ENCODE data around the gene MORF4L1. TPM values are rescaled to one million over a fixed set of nuclear protein-coding genes. Genes with fewer than 3 reads are reported as not detected.
"Not testable (repeated sequence)": the region's sequence is repeated elsewhere in the genome, so short reads cannot be mapped to it uniquely, and the experiment has no call there.

MORF4L1 gene
- total RNA-seq, 2 experiments from 2014 or later, result 278 to 280 TPM

DNA sequence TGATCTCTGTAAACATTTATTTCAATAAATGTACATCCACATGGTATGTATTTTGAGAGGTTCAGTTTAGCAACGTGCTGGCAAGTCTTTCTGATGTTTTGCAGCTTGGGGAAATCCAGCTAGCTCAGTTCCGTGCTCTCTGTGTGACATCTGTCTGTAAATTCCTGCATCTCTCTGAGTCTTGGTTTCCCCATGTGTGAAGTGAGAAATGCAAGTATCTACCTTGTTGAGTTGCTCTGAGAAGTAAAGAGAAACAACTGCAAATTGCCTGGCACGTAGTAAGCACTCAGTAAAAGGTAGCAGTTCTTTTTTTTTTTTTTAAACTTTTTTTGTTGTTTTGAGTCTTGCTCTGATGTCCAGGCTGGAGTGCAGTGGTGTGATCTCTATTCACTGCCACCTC is 30.2 kb upstream of the MORF4L1 start:
- CTCF ChIA-PET, result interaction anchor here (0.6 kb wide), 2 partner anchors 30 to 133 kb away, joined by 3 read pairs; partner anchors contain the start of gene MORF4L1

DNA sequence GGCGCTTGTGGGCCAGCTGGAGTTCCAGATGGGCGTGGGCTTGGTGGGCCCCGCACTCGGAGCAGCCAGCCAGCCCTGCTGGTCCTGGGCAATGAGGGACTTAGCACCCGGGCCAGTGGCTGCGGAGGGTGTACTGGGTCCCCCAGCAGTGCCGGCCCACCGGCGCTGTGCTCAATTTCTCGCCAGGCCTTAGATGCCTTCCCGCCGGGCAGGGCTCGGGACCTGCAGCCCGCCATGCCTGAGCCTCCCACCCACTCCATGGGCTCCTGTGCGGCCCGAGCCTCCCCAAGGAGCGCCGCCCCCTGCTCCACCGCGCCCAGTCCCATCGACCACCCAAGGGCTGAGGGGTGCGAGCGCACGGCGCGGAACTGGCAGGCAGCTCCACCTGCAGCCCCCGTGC is 25.8 kb upstream of the MORF4L1 start:
- H3K9me3 Mint-ChIP-seq; H3K4me3 Mint-ChIP-seq; H3K4me1 Mint-ChIP-seq; H3K36me3 Mint-ChIP-seq (ENCODE audit: low read depth); CTCF ChIA-PET; DNase-seq; H3K27ac Mint-ChIP-seq; H3K27me3 Mint-ChIP-seq: not testable (repeated sequence)
- POLR2A ChIA-PET, result interaction anchor here (1.2 kb wide), 1 partner anchor 25 kb away, joined by 3 read pairs; the partner anchor contains the start of gene MORF4L1

More for the DNA sequence above, 30.2 kb upstream of the MORF4L1 start:
- DNase-seq, result no peak
- Mint-ChIP-seq H3K27ac (no peak overlapping the region), H3K4me3 (no peak overlapping the region), H3K9me3 (no peaks in the 10 kb centered on the region), H3K4me1 (no peaks in the 10 kb centered on the region), H3K36me3 (ENCODE audit: low read depth) (no peaks in the 10 kb centered on the region), H3K27me3 (peaks cover 6% of the 10 kb centered on the region)
- POLR2A ChIA-PET, result no interaction called here

DNA sequence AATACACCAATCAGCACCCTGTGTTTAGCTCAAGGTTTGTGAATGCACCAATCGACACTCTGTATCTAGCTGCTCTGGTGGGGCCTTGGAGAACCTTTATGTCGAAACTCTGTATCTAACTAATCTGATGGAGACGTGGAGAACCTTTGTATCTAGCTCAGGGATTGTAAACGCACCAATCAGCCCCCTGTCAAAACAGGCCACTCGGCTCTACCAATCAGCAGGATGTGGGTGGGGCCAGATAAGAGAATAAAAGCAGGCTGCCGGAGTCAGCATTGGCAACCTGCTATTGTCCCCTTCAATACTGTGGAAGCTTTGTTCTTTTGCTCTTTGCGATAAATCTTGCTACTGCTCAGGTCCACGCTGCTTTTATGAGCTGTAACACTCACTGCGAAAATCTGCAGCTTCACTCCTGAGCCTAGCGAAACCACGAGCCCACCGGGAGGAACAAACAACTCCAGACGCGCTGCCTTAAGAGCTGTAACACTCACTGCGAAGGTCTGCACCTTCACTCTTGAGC is 25.2 kb upstream of the MORF4L1 start:
- CTCF ChIA-PET; H3K36me3 Mint-ChIP-seq (ENCODE audit: low read depth); H3K27ac Mint-ChIP-seq; H3K27me3 Mint-ChIP-seq; H3K4me3 Mint-ChIP-seq; H3K9me3 Mint-ChIP-seq; DNase-seq; H3K4me1 Mint-ChIP-seq: not testable (repeated sequence)
- POLR2A ChIA-PET, result interaction anchor here (1.2 kb wide), 1 partner anchor 25 kb away, joined by 3 read pairs; the partner anchor contains the start of gene MORF4L1

DNA sequence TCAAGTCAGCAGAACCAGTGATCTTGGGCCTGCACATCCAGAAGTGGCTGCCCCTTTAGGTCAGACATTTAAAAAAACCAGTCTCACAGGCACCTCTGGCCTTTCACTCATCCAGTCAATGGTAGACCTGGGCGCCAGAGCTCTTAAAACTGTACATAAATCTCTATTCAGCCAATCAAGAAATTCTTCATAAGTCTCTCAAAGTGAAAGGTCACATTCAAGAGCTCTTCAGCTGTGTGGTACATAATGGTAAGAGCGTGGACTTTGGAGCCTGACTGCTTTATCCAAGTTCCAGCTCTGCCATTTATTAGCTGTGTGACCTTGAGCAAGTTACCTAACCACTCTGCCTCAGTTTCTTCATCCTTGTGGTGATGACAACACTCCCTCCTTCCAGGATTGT is 22.3 kb upstream of the MORF4L1 start:
- ChIA-PET POLR2A (interaction anchor here (1.1 kb wide), 1 partner anchor 23 kb away, joined by 3 read pairs; no protein-coding TSS in a partner anchor), CTCF (no interaction called here)
- H3K36me3 Mint-ChIP-seq (ENCODE audit: low read depth), result peaks cover 2% of the 10 kb centered on the region
- H3K27me3 Mint-ChIP-seq, result peaks cover 1% of the 10 kb centered on the region
- no peak overlapping the region for H3K4me3 Mint-ChIP-seq
- no peaks in the 10 kb centered on the region for H3K4me1 Mint-ChIP-seq
- H3K9me3 Mint-ChIP-seq, result no peaks in the 10 kb centered on the region
- H3K27ac Mint-ChIP-seq, result no peak overlapping the region
- DNase-seq, result no peak

DNA sequence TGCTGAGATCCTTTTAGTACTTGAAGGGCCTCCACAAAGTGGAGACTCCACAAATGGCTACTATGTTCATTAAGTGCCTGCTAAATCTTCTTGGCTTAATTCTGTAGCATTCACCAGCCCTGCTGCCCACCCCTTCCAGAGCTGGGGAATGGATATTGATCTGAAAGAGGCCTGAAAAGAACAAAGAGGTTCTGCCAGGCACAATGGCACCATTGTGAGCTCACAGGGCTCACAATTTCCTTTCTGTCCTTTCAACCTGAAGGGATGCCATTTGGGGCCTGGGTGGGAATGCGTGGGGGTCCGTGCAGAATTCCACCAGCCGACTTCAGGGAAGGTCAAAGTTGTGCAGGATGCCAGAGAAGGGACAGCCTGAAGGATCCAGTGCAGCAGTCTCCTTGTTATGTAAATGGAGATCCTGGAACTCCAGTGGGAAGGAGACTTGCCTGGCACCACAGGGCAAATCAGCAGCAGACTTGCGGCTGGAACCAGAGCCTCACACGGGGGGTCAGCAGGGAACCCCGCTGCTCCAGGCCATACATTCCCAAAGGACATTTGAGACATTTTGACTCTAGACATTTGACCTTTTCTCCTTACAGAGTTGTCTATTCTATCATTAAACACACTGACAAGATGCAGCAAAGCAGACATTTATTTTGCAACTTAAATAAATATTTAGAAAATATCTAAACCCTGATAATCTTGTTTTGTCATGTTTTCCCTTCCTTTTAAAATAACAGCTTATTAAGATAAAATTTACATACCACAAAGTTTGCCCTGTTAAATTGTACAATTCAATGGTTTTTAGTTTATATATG is 21.5 kb upstream of the MORF4L1 start:
- DNase-seq, result no peak
- peaks cover 1% of the 10 kb centered on the region for H3K27me3 Mint-ChIP-seq
- no peak overlapping the region for H3K27ac Mint-ChIP-seq
- H3K9me3 Mint-ChIP-seq, result no peaks in the 10 kb centered on the region
- ChIA-PET POLR2A (interaction anchor here (1.1 kb wide), 1 partner anchor 22 kb away, joined by 3 read pairs; no protein-coding TSS in a partner anchor), CTCF (no interaction called here)
- H3K4me3 Mint-ChIP-seq, result no peak overlapping the region
- peaks cover 2% of the 10 kb centered on the region for H3K36me3 Mint-ChIP-seq (ENCODE audit: low read depth)
- H3K4me1 Mint-ChIP-seq, result no peaks in the 10 kb centered on the region

- CTCF ChIA-PET, result no interaction called here
- no peaks in the 10 kb centered on the region for H3K9me3 Mint-ChIP-seq
- H3K4me3 Mint-ChIP-seq, result no peak overlapping the region
- no peak overlapping the region for H3K27ac Mint-ChIP-seq
- H3K27me3 Mint-ChIP-seq, result peaks cover 1% of the 10 kb centered on the region
- no peaks in the 10 kb centered on the region for H3K4me1 Mint-ChIP-seq
- no peak for DNase-seq
- H3K36me3 Mint-ChIP-seq (ENCODE audit: low read depth), result peaks cover 2% of the 10 kb centered on the region
- POLR2A ChIA-PET, result no interaction called here
Measured at GRCh38 chr15:78853500-78853899, 19.2 kb upstream of the MORF4L1 start.

GRCh38 chr15:78854833-78855372 is 17.8 kb upstream of the MORF4L1 start:
- no peak overlapping the region for H3K27ac Mint-ChIP-seq
- peaks cover 2% of the 10 kb centered on the region for H3K4me1 Mint-ChIP-seq

GRCh38 chr15:78855746-78856145 is 16.9 kb upstream of the MORF4L1 start:
- no peak for DNase-seq
- Mint-ChIP-seq H3K27ac (no peak overlapping the region), H3K36me3 (ENCODE audit: low read depth) (peaks cover 2% of the 10 kb centered on the region), H3K4me1 (peaks cover 7% of the 10 kb centered on the region), H3K27me3 (peaks cover 1% of the 10 kb centered on the region), H3K4me3 (no peak overlapping the region), H3K9me3 (no peaks in the 10 kb centered on the region)
- ChIA-PET CTCF (interaction anchor here (0.7 kb wide), 2 partner anchors 37 to 523 kb away, joined by 3 to 6 read pairs; no protein-coding TSS in a partner anchor), POLR2A (interaction anchor here (0.6 kb wide), 1 partner anchor 36 kb away, joined by 3 read pairs; no protein-coding TSS in a partner anchor)

More at GRCh38 chr15:78854833-78855372, 17.8 kb upstream of the MORF4L1 start:
- no peaks in the 10 kb centered on the region for H3K9me3 Mint-ChIP-seq
- no peak overlapping the region for H3K4me3 Mint-ChIP-seq
- no peak for DNase-seq
- H3K27me3 Mint-ChIP-seq, result peaks cover 1% of the 10 kb centered on the region
- ChIA-PET CTCF (no interaction called here), POLR2A (no interaction called here)
- peaks cover 2% of the 10 kb centered on the region for H3K36me3 Mint-ChIP-seq (ENCODE audit: low read depth)

DNA sequence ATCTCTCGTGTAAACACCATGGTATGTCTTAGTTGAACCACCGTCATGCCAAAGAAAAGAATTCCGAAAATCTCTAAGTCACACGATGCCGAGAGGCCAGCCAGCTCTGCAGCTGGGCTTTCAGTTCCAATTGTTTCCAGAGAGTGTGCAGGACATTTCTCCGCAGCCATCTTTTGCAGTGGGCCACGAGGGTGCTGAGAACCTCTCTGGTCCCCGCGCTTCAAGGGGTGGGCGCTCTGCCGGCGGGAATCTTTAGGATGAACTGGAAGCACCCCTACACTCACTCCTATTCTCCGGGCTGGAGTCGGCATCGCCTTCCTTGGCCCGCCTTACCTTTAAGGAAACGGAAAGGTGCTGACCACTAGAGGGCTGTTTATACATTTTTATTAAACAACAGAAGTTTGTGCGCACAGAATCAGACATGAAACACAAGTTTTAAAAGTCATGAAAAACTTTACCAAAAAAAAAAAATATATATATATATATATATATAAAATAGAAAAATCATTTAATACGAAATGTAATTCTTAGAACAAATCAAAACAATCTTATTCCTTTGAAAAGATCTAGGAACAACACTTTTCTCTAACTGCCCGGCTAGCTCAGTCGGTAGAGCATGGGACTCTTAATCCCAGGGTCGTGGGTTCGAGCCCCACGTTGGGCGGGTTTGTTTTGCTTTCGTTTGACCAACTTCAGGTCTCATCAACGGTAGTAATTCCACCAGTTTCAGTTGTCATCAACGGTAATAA is 12.5 kb upstream of the MORF4L1 start:
- no peaks in the 10 kb centered on the region for H3K9me3 Mint-ChIP-seq
- peak; percentile 80 for DNase-seq
- H3K4me1 Mint-ChIP-seq, result peaks cover 7% of the 10 kb centered on the region
- ChIA-PET POLR2A (interaction anchor here (1.0 to 3.9 kb wide), 3 partner anchors 12 to 17 kb away, joined by 3 to 20 read pairs (median 6); partner anchors contain the start of gene MORF4L1), CTCF (interaction anchor here (0.7 to 1.9 kb wide), 9 partner anchors 12 to 1303 kb away, joined by 3 to 7 read pairs (median 4); partner anchors contain the start of genes MORF4L1 and PSMA4)
- peak overlapping the region; percentile 69 for H3K27ac Mint-ChIP-seq
- H3K36me3 Mint-ChIP-seq (ENCODE audit: low read depth), result no peaks in the 10 kb centered on the region
- peak overlapping the region; percentile 66 for H3K4me3 Mint-ChIP-seq
- H3K27me3 Mint-ChIP-seq, result no peaks in the 10 kb centered on the region

DNA sequence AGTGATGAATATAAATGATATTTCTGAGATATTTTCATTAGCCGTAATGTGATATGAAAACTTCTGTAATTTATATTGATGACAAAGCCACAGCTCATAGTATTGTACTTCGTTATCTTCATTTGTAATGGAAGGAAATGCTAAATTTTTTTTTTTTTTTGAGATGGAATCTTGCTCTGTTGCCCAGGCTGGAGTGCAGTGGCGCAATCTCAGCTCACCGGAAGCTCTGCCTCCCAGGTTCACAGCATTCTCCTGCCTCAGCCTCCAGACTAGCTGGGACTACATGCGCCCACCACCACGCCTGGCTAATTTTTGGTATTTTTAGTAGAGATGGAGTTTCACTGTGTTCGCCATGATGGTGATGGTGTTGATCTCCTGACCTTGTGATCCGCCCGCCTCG is 7.1 kb upstream of the MORF4L1 start:
- DNase-seq; H3K27me3 Mint-ChIP-seq; H3K9me3 Mint-ChIP-seq; POLR2A ChIA-PET; H3K4me1 Mint-ChIP-seq; H3K36me3 Mint-ChIP-seq (ENCODE audit: low read depth); H3K4me3 Mint-ChIP-seq; CTCF ChIA-PET; H3K27ac Mint-ChIP-seq: not testable (repeated sequence)

GRCh38 chr15:78866031-78866430 is 6.7 kb upstream of the MORF4L1 start:
- CTCF ChIA-PET; H3K4me3 Mint-ChIP-seq; H3K36me3 Mint-ChIP-seq (ENCODE audit: low read depth); POLR2A ChIA-PET; H3K27me3 Mint-ChIP-seq; H3K4me1 Mint-ChIP-seq; H3K27ac Mint-ChIP-seq; DNase-seq; H3K9me3 Mint-ChIP-seq: not testable (repeated sequence)

DNA sequence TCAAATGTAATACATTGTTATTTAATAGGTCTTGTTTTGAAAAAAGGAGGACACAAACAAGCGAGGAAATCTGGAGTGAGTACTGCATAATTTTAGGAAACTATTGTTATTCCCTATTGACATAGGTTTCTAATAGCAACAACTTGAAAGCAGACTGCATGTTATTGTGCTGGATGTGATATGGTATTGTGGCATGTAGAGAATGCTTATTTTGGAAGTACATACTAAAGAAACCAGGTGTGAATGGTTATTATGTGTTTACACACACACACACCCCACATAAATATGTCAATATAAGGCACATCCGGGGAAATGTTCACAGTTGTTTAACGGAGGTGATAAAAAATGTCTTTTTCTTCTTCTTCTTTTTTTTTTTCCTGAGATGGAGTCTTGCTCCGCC is 5.9 kb upstream of the MORF4L1 start:
- Mint-ChIP-seq H3K4me3 (no peak overlapping the region), H3K4me1 (peaks cover 7% of the 10 kb centered on the region), H3K9me3 (no peaks in the 10 kb centered on the region), H3K36me3 (ENCODE audit: low read depth) (no peaks in the 10 kb centered on the region), H3K27me3 (peaks cover 1% of the 10 kb centered on the region), H3K27ac (no peak overlapping the region)
- no peak for DNase-seq
- ChIA-PET POLR2A (no interaction called here), CTCF (no interaction called here)

DNA sequence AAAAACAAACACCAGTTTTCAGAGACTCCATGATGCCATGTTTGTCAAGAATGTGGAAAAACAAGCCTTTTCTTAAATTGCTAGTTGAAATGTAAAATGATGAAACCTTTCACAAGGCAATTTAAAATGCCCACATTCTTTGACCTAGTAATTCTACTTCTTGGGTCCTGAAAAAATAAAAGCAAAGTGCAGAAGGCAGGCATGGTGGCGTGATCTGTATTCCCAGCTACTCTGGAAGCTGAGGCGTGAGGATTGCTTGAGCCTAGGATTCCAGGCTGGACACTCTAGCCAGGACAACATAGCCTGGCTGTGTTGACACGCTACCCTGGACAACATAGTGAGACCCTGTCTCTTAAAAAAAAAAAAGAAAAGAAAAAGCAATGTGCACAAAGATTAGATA is 4.3 kb upstream of the MORF4L1 start:
- Mint-ChIP-seq H3K4me1 (peaks cover 11% of the 10 kb centered on the region), H3K27me3 (peaks cover 1% of the 10 kb centered on the region), H3K9me3 (no peaks in the 10 kb centered on the region), H3K27ac (no peak overlapping the region), H3K4me3 (no peak overlapping the region), H3K36me3 (ENCODE audit: low read depth) (peaks cover 4% of the 10 kb centered on the region)
- CTCF ChIA-PET, result no interaction called here
- no peak for DNase-seq
- POLR2A ChIA-PET, result no interaction called here
